Activated CD4-positive, alpha-beta T cell treated with anti-CD3 and anti-CD28 coated beads, Interleukin-2, amount 50 U/mL, for 24 hours (primary cell): Measurements from ENCODE around the gene SEMA5B.

ENCODE experiments used
- DNase-seq, 2 donors: peaks; one replicate each; pipeline ENCODE4 v3.0.0-alpha.2; 2020; ENCODE audit warnings: low read depth in 1 of 2, low spot score in 1 of 2

The SEMA5B gene

DNA sequence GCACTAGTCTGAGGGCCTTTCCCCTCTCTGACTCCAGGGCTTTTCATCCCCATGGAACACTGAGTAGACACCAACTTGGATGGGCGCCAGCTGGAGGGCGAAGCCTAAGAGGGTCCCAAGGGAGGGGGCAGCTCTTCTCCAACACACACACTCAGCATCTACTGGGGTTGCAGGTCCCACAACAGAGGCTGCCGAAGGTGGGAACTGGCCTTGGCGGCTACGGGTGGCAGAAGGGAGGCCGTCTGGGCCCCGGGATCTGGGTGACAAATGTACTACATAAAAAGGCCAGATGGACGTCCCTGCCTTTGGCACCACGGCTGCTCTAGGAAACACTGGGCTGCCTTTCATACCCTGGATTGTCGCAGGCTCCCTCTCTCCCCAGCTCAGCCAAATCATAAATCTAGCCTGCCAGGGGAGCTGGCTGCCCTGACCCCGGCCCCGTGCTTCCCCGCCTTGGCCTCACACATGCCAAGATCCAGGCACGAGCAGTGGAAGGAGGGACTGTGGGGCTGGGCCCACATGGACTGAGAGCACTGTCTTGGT is 31.5 kb downstream of the SEMA5B start:
- no peak for DNase-seq

DNA sequence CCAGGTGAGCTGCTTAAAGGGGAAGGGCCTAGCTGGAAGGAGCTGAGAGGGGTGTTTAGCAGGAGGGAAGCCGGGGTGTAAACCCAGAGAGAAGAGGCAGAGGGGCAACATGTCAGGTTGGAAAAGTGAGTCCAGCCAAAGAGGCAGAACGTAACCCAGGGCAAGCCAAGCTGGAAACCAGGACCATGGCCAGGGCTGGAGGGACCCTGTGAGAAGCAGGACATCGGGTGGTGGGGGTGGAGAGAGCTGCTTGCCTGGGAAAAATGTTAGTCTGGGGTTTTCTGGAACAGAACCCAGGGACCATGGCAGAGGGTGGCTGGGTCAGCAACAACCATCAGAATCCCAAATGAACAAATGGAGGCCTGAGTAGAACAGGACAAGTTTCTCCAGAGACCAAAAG is 32.6 kb downstream of the SEMA5B start:
- DNase-seq, result no peak

DNA sequence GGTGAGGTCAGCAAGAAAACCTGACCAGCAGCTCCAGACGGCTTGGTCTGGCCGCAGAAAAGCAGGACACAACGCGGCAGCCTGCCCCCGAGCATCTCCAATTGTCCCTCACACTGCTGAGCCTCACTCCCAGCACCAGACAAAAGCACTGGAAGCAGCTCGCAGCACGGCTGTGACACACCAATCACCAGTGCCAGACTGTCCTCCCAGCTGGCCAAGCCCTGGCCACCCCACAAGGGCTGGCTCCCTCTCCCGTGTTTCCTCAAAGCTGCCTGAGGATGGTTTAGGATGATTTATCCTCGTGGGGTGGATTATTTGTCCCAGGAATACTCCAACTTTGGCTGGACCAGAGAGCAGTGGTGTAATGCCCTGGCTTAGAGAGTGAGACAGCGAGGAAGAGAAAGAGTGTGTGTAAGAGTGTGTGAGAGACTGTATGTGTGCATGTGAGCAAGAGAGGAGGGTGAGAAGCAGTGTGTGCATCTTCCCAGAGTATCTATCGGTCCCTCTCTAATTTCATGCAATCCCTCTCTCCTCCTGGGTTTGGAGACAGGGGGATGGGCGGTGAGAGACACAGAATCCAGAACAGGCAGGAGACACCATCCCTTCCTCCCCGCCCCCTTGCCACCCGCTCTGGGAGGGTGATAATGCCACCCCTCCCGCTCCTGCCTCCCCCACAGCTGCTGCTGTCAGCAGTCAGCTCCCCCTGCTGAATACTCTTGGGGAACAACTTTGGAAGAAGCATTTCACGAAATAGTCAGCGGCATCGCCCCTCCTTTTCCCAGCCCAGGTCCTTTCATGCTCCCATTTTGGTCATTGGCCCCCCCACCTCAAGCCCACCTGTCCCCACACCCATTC is 34.2 kb downstream of the SEMA5B start:
- DNase-seq, result no peak

DNA sequence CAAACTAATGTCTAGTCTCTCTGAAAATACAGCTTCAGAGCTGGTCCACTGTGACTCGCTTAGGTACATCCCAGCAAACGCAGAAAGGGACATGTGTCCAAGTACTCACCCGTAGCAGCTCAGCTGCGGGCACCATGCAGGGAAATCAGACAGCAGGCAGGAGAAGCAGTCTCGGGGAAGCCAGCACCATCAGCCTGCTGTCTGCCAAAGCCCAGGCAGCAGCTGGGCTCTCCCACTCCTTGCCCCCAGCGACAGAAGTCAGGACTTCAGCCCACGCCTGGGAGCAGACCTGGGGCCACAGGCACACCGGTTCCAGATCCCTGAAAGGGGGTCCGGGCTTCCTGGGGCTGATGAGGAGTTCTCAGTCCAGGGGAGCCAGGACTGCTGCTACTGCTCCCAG is 34.9 kb downstream of the SEMA5B start:
- DNase-seq, result no peak

DNA sequence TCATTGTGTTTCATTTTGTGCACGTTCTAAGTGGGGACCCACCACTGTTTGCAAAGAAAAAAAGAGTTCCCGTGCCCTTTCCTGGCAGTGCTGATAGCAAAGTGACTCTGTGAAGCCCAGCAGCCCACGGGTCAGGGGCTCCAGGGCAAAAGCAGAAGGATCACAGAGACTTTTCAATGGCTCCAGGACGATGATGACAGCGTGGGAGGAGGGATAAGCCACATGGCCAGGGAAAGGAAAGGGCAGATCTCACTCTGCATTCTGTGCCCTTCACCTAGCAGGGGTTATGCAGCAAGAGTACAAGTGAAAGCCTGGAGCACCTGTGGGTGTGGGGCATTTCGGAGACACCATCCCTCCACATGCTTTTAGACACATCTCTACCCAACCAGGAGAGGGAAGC is 35.4 kb downstream of the SEMA5B start:
- DNase-seq, result no peak

DNA sequence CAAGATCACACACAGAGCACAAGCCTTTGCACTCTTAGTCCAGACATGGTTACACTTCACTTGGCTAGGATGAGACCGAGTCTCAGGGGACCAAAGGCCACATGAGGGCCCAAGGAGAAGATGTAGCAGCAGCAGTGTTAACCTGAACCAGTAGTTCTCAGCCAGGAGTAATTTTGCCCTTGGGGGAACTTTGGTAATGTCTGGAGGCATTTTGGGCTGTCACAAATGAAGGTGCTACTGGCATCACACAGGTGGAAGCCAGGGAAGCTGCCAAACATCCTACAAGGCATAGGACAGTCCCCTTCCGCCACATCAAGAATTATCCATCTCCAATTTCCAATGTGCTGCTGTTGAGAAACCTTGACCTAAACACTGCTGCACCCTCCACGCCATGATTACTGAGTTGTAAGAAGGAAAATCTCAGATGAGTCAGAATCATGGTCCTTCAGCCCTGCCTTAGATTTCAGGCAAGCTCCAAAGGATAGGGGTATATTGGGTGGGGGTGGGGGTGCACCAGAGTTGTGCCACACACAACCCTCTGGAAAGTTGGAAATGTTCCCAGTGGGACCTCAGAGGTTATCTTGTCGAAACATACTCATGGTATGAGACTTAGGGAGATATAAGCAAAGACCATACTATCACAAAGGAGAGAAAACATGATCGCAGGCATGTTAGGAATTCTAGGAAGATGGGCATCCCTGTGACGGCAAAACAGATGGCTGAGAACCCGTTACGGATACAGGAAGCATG is 36.2 kb downstream of the SEMA5B start:
- no peak for DNase-seq

DNA sequence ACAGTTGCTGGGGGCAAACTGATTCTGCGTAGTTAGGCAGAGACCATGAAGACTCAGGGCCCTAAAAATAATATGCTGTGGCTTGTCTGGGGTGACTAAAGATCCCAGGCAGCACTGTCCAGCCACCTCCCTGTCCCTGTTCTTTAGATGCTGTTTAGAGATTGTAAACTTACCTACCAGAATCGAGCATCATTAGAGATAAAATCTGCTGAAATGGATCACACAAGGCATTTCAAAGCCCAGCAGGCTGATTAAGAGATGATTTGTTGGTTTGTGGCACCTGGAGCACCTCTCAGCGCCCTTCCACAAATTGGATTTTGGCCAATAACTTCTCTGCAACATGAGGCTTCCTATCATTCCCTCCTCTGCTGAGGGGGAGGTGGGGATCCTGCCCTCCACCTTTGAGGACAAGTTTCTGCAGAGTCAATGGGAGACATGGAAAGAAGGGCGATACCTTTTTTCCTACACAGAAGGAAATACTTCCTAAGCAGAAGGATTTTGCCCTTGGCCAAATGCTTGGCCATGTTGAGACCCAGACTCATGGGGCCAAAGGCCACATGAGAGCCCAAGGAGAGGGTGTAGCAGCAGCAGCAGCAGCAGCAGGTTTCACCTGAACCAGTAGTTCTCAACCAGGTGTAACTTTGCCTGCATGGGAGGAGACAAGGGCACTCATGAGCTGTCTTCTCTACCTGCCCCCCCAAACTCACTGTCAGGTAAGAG is 37.5 kb downstream of the SEMA5B start:
- DNase-seq, result no peak

DNA sequence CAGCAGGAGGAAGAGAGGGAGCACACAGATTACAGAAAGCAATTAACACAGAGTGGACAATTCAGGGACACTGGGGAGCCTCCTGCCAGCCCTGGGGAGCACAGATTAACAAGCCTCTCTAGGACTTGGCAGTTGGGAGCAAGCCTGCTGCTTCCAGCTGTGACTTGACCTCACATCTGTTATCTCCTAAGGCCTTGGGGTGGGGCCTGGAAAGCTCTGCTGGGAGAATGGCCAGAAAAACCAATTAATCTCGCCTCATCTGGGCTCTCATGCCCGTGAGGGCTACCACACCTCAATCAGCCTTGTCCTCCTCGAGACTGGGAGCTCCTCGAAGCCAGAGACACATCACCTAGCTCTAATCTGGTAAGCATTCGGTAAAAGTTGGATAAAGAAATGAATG is 39.1 kb downstream of the SEMA5B start:
- no peak for DNase-seq

DNA sequence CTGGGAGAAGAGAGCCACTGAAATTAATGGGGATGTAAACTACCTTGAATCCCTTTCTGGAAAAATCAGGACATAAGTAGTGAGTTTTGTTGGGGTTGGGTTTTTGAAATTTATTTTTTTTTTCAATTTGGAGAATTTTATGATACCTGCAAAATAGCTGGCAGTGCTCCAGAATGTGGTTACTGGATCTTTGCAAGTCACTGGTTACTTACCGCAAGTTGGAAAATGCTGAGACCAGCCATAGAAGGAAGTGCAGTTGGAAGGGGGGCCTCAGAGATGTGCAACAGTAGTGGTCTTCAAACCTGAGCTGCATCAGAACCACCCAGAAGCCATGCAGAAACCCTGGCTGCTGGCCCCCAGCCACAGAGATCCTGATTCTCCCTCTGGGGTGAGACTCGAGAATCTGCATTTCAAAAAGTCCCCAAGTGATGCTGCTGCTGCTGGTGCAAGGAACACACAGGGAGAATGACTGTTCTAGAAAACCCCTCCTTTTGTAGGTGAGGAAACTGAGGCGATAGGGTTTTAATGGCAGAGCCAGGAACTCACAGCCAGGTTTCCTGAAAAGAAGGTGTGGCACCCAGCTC is 39.7 kb downstream of the SEMA5B start:
- no peak for DNase-seq

DNA sequence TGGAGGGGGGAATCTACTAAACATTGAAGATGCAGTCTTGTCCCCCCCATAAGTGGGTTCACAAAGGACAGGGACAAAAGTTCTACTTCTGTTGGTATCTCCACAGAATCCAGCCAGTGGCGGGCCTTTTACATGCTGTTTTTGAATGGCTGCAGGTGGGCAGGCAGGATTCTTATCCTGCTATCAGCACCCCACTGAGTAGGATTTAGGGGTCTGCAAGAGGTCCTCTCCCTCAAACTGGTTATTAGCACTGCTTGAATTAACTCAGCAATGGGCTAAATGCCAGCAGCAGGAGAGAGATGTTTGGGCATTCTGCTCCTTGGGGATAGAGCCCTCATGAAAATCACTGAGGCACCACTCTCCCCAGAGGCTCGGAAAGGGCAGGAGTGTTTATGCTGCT is 40.3 kb downstream of the SEMA5B start:
- no peak for DNase-seq

DNA sequence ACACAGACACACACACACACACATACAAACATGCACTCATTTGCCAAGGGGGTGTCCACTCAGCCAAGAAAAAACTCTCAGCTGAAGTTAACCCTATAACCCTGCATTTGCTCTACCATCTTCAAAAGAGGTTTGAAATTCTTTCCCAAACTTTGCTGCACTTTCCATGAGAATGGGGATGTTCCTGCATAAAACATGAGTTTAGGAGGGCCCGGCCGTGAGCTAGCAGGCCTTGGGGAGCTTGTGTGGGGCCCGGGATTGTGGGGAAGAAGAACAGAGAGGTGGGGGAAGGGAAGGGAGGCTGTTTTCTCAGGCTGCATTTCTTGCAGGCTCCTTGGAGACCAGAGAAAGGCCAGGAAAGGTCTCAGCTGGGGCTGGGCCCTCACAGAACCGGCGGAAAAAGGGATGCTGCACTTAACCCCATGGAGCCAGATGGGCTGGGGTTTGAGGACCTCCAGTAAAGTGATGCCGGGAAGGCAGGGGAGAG is 40.8 kb downstream of the SEMA5B start:
- DNase-seq, result no peak

DNA sequence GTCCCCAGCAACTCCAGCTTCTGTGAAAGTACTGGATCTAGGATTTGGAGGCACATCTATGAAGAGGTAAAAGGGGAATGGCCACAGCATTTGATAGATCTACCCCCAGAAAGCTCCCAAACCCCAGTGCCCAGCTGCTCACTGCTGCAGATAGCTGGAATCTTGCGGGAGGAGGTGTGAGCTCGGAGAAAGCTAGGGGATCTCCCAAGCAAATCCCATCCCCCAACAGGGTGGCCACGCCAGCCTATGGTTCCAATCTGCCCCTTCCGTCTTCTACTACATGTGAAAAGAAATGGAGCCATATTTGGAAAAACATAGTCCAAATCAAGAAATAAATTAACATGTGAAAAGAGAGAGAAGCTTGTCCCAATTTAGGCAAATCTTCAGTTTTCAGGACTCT is 42.0 kb downstream of the SEMA5B start:
- DNase-seq, result no peak

DNA sequence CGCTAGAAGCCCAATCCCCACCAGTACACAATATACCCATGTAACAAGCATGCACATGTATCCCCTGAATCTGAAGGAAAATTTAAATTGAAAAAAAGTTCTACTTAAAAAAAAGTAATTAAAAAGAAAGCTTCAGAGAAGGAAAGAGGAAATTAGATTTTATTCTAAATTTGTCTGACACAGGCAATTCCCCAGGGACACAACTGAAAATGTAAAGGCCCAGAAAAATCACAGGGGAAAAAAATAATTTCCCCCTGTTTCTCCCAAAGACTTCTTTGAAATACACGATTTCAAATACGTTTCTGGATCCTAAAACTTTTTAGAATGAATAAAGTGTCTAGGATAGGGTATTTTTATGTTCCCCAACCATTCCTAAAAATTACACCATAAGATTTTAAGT is 42.9 kb downstream of the SEMA5B start:
- DNase-seq, result no peak

DNA sequence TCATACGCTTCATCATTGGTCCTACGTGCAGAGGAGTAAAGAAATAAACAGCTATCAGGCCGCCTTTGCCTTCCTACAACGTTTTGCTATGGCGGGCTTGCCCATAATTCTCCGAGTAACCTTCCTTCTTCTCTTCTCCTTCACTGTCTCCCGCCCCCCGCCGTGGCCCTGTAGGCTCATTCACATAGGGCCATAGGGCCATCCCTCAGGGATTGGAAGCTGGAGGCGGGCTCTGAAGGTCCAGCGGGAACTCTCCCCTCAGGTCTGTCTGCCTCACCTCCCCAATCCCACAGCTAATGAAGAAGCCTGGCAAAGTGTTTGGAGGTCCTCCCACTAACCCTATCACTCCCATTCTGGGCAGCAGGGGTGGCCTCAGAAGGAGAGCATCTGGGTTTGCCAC is 43.6 kb downstream of the SEMA5B start:
- no peak for DNase-seq

DNA sequence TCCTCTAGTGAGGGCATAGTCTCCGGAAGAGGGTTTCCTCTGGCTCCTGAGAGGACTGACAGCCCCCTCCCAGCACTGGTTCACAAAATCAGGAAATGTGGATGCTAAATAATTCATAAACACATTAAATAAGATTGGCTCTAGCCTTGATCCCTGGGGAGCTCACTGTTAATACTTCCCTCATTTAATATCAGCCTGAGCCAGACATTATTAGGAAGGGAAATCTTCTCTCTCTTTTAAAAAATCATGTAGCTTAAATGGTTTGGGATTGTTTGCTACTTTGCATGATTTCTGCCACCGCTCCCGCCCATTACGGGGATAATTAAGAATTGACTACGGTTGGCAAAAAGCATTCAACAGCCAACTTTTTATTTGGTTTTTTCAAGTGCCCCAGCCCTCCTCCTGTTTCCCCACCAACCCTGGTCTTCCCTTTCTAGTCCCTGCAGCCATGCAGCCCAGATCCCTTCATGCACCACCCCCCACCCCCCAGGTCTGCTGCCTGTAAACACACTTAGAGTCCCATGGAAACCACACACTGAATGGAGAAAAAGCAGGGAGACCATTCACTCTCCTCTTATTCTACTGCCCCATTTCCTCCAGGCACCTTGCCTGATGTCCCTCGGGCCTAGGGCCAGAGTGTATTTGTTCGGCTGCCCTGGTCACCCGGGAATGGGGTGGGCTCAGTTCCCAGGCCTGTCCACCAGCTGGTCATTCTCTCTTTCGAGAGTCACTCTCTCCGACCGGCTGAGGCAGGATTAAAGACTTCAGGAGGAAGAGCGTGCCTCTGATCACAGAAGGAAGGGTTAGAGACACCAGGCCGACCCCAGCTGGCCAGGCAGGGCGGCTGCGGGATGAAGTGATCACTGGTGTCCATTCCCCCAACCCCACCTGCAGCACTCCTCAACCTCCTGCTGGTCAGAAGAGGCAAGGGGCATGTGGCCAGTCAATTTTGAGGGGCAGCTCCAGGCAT is 45.1 kb downstream of the SEMA5B start:
- DNase-seq, result no peak

DNA sequence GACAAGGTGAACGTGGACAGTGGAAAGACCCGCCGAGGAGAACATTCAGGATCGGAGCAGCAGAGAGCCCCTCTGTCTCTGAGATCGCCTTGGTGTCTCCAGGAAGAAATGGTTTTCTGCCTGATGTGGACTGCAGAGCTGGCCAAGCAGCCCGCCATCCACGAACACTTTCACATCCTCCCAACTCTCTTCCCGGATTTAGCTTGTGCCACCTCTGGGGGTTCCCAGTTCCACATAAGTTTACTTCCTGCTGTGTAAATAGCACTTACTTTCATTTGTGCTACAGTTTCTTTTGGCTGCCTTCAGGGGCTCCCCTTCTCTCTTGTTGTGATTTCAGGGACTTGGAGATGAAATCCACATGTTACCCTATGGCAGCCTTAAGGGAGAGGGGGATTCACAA is 48.4 kb downstream of the SEMA5B start:
- DNase-seq, result no peak

DNA sequence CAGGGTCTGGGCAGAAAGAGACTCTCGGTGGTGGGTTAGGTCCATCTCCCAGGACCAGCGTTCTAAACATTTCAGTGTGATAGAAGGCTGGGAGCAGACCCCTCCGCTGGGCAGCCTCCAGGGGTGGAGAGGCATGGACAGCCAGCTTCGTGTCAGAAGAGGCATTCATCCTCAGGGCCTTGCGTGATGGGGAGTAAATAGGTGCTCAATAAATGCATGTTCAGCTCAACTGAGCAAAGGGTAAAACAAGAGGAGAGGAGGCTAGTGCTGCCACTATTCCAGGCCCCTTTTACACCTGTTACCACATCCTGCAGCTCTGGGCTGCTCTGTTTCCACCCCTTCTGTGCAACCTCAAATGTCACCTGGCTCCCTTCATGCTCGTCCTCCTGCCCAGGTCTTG is 49.0 kb downstream of the SEMA5B start:
- DNase-seq, result no peak

DNA sequence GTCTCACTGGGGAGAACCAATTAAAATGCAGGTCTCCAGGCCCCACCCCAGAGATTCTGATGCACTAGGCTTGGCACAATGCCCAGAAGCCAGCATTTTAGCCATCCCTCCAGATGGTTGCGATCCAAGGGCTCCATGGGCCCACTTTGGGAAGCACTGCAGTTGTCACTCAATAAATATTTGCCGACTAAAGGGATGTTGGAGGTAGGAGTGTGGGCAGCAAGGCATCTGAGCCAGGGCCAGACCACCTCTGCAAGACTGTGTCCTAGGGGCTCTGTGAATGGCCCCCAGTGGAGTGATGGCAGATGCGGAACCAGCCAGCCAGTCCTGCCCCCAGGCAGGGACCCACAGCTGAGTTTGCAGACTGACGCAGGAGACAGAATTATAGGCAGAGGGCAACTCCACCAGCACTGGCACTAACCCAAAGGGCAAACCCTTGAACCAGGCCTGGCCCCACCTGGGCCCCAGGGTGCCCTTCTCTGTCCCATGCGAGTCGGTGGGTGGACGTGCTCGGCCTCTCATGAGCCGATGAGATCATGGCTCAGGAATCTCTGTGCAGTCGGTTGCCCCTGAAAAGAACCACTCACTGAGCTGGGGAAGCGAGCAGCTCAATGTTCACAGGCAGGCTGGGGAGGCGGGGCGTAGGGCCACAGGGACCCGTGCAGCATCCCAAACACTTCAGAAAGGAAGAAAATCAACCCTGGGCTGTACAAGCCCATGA is 49.7 kb downstream of the SEMA5B start:
- no peak for DNase-seq

DNA sequence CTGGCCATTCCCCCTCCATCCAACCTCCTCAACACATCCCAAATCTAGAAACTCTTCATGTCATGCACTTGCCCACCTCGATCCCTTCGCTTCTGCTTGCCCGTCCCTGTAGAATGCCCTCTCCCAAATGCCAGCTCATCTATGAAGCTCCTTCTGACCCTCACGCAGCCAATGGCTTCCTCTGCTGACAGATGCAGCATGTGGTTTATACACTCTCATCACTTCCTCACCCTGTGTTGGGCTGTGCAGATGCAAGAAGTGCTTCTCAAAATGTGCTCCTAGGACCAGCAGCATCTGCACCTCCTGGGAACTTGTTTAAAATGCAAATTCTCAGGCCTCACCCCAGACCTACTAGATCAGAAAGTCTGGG is 51.7 kb downstream of the SEMA5B start:
- DNase-seq, result no peak
